Measurements from ENCODE around the gene ATP6V0D1.
A peak's percentile ranks its signal among the peaks of the same experiment; 100 is the strongest.

The ATP6V0D1 gene

DNA sequence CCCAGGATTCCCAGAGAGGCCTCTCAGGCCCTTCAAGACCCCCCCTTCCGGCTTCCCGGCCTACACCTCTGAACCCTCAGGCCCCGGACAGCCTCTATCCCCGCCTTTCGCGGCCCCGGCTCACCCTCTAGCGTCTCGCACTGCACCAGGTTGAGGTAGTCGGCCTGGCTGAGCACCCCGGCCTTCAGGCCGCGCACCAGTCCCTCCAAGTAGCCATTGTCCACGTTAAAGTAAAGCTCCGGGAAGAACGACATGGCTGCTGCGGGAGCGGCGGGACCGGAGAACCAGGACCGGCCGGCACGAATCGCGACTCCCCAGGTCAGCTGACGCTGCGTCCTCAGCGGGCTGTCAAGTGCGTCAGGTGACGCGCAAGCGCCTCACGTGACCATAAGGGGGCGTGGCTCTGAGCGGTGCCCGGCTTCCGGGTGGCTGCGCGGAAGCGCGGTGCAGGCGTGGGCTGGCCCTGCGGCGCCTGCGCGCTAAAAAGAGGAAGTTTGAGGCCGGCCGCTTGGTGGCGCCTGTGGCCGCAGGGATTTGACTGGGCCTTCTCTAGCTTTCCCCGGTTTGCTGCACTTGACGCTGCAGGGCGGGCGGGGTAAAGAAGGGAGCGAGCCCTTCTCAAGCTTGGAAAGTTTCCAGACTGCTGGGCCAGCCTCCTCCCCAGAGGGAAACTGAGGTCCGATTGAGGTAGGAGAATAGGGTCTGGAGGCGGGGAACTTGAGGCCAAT, at the start of gene ATP6V0D1:
Gene ATP6V0D1 (minus strand): TSS at position 325 of the 728 bp plus-strand sequence. CDS start 71 bp downstream, at position 254.
- POLR2A ChIA-PET, result interaction anchor here (0.5 to 1.6 kb wide), 15 partner anchors 10 to 179 kb away, joined by 3 to 11 read pairs (median 3); partner anchors contain the start of genes ACD, CTCF, KCTD19 and LRRC36
- TF ChIP-seq ELF4 (IDR thresholded peaks at IDR 0.05) (peak; percentile 97), L3MBTL2 (conservative IDR thresholded peaks at IDR 0.05) (peak; percentile 33; the same call in 1 of the 2 replicates), SUZ12 (IDR thresholded peaks at IDR 0.05) (no peak), ZNF384 (IDR thresholded peaks at IDR 0.05) (no peak)
- TF ChIP-seq, protein P1, sequence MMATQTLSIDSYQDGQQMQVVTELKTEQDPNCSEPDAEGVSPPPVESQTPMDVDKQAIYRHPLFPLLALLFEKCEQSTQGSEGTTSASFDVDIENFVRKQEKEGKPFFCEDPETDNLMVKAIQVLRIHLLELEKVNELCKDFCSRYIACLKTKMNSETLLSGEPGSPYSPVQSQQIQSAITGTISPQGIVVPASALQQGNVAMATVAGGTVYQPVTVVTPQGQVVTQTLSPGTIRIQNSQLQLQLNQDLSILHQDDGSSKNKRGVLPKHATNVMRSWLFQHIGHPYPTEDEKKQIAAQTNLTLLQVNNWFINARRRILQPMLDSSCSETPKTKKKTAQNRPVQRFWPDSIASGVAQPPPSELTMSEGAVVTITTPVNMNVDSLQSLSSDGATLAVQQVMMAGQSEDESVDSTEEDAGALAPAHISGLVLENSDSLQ (IDR thresholded peaks at IDR 0.05), result peak; percentile 84
- CTCF ChIA-PET, result interaction anchor here (0.6 to 2.7 kb wide), 12 partner anchors 9 to 1056 kb away, joined by 3 to 12 read pairs (median 6); partner anchors contain the start of genes CARMIL2 and HSD11B2
- DNase-seq (ENCODE audit: extremely low spot score), result peak; percentile 99

DNA sequence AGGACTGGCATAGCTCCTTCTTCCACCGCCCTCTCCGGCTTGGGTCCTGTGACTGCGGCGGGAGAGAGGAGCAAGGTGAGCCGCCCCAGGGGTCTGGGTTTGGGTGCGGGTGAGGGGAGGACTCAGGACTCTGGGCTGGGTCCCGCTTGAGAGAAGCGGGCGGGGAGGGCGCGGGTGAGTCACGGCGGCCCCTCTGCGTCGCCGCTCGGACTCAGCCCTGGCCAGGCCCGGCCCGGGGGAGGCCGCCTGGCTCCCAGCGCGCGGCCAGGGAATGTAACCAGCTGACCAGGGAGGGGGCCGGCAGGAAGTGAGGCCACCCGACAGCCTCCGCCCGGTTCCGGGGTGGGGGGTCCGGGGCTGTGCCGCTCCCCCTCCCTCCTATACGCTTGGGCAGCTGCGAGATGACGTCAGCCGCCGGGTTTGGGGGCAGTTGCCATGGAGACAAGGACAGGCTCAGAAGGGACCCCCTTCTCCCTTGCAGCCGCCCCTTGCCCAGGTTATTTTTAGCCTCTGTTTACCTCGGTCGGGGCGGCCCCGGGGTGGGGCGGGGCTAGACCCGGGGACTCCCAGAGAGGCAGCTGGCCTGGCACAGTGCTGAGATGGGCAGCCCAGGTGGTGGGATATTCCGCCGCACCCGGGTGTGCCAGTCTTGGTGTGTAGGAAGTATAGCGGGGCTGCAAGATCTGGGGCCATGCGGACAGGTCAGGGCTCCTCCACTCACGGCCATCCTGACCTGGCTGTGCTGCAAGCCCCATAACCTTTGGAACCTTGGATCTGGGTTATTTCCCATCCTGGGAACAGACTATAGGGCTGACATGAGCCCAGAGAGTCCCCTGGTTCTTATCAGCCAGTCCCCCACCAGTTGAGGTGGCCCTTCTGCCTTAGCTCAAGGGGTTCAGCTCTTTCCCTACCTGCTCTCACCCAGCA, 49.3 kb upstream of the ATP6V0D1 start:
- ChIA-PET CTCF (interaction anchor here (2.4 to 3.0 kb wide), 2 partner anchors 9 to 17 kb away, joined by 12 to 14 read pairs; no protein-coding TSS in a partner anchor), POLR2A (interaction anchor here (0.9 to 2.5 kb wide), 2 partner anchors 32 to 110 kb away, joined by 3 to 9 read pairs; partner anchors contain the start of gene CTCF)
- TF ChIP-seq ZNF384 (IDR thresholded peaks at IDR 0.05) (no peak), BHLHE40 (IDR thresholded peaks at IDR 0.05; ENCODE audit: borderline replicate concordance) (no peak), FOXM1 (IDR thresholded peaks at IDR 0.05; ENCODE audit: borderline replicate concordance) (no peak), ARNT (IDR thresholded peaks at IDR 0.05) (no peak), ELF4 (IDR thresholded peaks at IDR 0.05) (no peak), L3MBTL2 (conservative IDR thresholded peaks at IDR 0.05) (no peak), HDGF (IDR thresholded peaks at IDR 0.05; ENCODE audit: borderline replicate concordance) (no peak), TARDBP (IDR thresholded peaks at IDR 0.05) (no peak), LEF1 (IDR thresholded peaks at IDR 0.05; ENCODE audit: borderline replicate concordance) (no peak), SUZ12 (IDR thresholded peaks at IDR 0.05) (no peak), FOXA1 (IDR thresholded peaks at IDR 0.05) (no peak), NFRKB (IDR thresholded peaks at IDR 0.05) (no peak), CTBP1 (IDR thresholded peaks at IDR 0.05; ENCODE audit: borderline replicate concordance) (no peak), FOXK2 (IDR thresholded peaks at IDR 0.05) (no peak), SP1 (IDR thresholded peaks at IDR 0.05) (no peak)
- TF ChIP-seq, protein P1 (IDR thresholded peaks at IDR 0.05), result no peak
- no peak for DNase-seq (ENCODE audit: extremely low spot score)

DNA sequence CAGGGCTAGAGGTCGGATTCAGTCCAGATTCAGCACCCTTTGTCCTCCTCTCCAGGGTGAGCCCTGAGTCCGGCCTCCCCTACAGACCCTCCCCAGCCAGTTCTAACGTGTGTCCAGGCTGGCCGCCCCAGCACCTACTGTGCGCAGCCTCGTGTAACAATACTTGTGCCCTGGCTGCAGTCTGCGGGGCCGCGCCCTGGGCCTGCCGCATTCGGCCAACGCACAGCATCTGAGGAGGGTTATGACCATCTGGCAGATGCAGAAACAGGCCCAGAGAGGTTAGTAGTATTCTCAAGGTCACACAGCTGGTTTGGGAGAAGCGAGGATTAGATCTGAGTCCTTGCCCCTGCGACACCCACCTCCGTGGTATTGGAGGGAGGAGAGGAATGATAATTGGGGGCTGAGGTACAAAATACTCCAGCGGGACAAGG, 48.6 kb upstream of the ATP6V0D1 start:
- POLR2A ChIA-PET, result interaction anchor here (0.7 to 2.5 kb wide), 4 partner anchors 8 to 110 kb away, joined by 3 to 9 read pairs (median 3); partner anchors contain the start of gene CTCF
- TF ChIP-seq, protein P1 (IDR thresholded peaks at IDR 0.05), result no peak
- no peak for DNase-seq (ENCODE audit: extremely low spot score)
- CTCF ChIA-PET, result interaction anchor here (2.4 to 3.0 kb wide), 2 partner anchors 8 to 17 kb away, joined by 12 to 14 read pairs; no protein-coding TSS in a partner anchor

DNA sequence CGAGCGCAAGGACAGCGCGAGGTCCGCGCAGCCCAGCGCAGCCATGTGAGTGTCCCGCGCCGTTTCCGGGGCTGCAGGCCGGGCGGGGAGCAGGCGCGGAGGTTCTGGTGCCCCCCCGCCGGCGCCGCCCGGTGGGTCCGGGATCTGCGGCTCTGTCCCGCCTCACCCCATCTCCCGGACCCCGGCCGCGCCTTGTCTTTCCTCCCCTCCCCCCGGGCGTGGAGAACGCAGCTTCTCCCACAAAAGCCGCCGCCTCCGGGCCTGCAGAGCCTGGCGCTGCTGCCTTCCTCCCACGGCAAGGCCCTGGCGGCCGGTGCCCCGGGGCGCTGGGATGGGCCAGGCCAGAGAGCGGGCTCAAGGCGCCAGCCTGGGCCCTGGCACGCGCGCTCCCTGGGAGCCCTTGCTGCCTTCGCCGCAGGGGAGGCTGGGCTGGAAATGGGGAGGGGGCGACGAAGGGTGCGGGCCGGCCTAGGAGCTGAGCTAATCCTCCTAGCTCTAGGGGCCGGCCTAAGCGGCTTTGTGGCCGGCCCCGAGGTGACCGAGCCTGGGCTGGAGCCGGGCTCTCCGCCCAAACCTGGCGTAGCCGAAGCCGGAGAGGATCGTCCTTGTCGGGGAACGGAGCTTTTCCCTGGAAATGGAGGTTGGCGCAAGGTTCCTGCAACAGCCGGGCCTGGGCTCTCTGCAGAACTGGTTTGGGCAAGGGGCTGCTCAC, 48.1 kb upstream of the ATP6V0D1 start:
- no peak for TF ChIP-seq ARNT (IDR thresholded peaks at IDR 0.05)
- CTCF ChIA-PET, result interaction anchor here (2.4 to 3.0 kb wide), 2 partner anchors 8 to 18 kb away, joined by 12 to 14 read pairs; no protein-coding TSS in a partner anchor
- peak; percentile 48 for DNase-seq (ENCODE audit: extremely low spot score)
- POLR2A ChIA-PET, result interaction anchor here (0.7 to 2.5 kb wide), 7 partner anchors 8 to 782 kb away, joined by 3 to 9 read pairs (median 3); partner anchors contain the start of genes ACD, CTCF, PRMT7 and SLC7A6OS

DNA sequence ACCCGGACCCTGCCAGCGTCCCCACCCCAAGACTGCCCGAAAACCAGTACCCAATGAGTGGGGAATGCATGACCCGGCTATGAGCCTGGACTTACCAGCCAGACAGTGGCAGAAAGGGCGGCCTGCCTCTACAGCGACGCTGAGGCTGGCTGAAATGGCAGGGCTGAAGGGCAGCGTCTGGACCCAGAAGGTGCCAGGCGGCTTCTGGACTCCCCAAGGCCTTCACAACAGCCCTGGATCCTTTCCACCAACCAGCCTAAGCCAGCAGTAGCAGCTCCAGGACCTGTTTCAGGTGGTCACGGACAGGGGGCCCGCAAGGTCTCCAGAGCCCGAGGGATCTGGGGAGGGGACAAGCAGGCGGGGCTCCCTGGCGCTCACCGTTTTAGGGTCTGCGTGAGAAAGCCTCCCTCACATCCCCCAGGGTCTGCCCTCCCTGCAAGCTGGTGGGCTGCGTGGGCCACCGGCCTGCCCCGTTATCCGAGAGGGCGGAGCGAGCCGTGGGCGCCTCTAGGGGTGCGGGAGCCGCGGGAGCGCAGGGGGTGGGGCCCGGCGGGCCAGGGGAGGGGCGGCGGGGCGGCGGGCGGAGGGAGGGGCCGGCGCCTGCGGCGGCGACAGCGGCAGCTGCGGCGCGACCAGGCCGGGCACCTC, 47.4 kb upstream of the ATP6V0D1 start, which contains the start of gene RIPOR1:
Gene RIPOR1 (plus strand): TSS at position 608 of the 648 bp plus-strand sequence. CDS start 9,618 bp downstream, outside the sequence.
- no peak for TF ChIP-seq SUZ12 (IDR thresholded peaks at IDR 0.05)
- TF ChIP-seq L3MBTL2 (conservative IDR thresholded peaks at IDR 0.05), result no peak
- no peak for TF ChIP-seq FOXM1 (IDR thresholded peaks at IDR 0.05; ENCODE audit: borderline replicate concordance)
- no peak for TF ChIP-seq HDGF (IDR thresholded peaks at IDR 0.05; ENCODE audit: borderline replicate concordance)
- no peak for TF ChIP-seq LEF1 (IDR thresholded peaks at IDR 0.05; ENCODE audit: borderline replicate concordance)
- no peak for TF ChIP-seq CTBP1 (IDR thresholded peaks at IDR 0.05; ENCODE audit: borderline replicate concordance)
- no peak for TF ChIP-seq ELF4 (IDR thresholded peaks at IDR 0.05)
- TF ChIP-seq BHLHE40 (IDR thresholded peaks at IDR 0.05; ENCODE audit: borderline replicate concordance), result no peak
- TF ChIP-seq SP1 (IDR thresholded peaks at IDR 0.05), result no peak
- TF ChIP-seq TARDBP (IDR thresholded peaks at IDR 0.05), result no peak
- TF ChIP-seq NFRKB (IDR thresholded peaks at IDR 0.05), result no peak
- no peak for TF ChIP-seq FOXK2 (IDR thresholded peaks at IDR 0.05)
- no peak for TF ChIP-seq ZNF384 (IDR thresholded peaks at IDR 0.05)
- TF ChIP-seq, protein P1 (IDR thresholded peaks at IDR 0.05), result no peak
- ChIA-PET CTCF (interaction anchor here (3.0 kb wide), 1 partner anchor 19 kb away, joined by 12 read pairs; no protein-coding TSS in a partner anchor), POLR2A (interaction anchor here (0.8 to 2.5 kb wide), 5 partner anchors 7 to 782 kb away, joined by 3 to 9 read pairs (median 3); partner anchors contain the start of genes ACD, CTCF, PRMT7 and SLC7A6OS)
- peak; percentile 67 for DNase-seq (ENCODE audit: extremely low spot score)

Measured in HEK293T (cell line).